NCI-H1092 treated with DMSO at 0.1 percent for 48 hours (cell line): ENCODE results near the gene C8A.

Experiments
- DNase-seq: peaks from one replicate; lab custom pipeline; 2025; lab: John Stamatoyannopoulos, UW

Gene C8A

DNA sequence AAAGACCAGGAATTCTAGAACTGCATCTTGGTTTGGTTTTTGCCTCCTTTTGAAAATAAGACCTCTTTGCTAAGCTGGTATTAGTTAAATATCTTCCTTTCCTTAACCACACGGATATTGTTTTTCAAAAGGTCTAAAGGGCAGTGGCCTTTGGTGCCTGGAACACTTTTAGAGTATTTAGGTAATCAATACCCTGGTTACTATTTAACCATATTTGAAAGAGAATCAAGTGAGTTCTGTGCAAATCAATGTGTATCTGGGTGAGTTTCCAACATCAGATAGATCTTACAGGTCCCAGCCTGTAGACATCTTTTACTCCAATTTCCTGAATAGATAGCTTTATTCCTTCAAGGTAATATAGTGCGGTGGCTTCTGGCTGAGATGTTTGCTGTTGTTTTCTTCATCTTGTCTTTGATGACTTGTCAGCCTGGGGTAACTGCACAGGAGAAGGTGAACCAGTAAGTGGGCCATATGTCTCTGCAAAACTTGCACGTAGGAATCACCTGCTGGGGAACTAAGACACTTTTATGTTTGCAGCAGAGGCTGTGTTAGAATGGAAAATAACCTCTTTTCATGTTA is at the start of gene C8A:
TSS of gene C8A (plus strand) at position 277 of the 579 bp plus-strand sequence. CDS start at position 382, 105 bp downstream.
- DNase-seq = no peak

DNA sequence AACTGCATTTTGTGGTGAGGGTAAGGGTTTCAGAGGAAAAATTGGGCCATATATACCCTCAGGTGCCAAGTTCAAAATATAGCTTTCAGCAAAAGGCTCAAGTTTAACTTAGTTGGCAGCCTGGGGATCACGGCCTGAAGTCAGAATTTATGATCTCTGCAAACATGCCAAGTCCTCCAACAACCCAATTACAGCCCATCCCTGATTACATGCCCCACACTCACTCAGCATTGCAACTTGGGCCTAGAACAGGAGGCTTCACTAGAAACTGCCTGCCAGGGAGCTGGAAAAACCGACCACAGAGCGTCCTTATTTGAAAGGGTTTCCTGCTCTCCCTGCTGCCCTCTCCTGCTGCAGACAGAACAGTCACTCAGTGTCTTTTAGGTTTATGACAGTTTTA is 47.8 kb upstream of the C8A start:
- DNase-seq = no peak

DNA sequence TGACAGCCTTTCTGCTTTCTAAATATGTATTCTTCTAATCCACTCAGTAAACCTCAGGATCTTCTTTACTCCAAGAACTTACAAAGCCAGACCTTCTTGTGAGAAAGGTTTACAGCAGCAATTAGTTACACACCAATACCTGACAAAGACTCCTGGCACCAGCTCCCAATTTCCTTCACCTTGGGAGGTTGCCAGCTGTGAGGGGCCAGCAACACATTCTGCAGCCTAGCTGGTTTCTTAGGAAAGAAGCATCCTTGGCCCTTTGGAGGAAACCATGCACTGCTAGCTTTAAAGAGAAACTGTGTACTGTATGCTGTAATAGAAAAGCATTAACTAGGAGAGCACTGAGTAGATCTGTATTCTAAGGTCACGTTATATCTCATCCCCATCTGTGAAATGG is 46.2 kb upstream of the C8A start:
- DNase-seq = no peak

DNA sequence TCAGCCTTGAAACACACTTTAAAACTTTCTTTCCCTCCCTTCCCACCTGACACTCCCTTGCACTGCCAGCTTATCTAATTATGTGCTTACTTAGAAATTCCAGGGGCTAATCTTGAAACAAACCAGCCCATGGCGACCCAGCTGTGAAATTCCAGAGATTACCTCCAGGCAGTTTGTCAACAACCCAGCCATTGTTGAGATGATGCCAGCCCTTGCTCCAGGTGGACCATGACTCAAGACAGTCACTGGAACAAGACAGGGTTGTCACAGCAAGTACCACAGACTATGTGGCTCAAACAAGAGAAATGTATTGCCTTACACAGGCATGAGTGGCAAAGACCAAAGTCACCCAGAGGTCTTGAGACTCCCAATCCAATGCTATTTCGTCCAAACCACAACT is 43.3 kb upstream of the C8A start:
- no peak for DNase-seq

DNA sequence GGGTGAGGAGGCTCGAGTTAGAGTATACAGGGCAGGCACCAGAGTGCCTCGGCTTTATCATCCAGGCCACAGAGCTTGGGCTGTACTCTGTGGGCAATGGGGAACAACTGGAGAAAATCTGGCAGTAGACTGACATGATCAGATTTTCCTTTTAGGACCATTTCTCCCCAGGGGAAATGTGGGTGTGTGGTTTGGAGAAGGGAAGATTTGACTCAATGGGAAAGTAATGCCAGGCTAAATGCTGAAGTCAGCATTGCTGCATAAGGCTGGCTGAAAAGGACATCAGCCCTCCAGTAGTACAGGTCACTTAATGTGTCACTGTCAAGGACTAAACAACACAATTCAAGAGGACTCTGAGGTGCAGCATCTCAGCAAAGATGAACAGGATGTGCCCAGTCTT is 40.4 kb upstream of the C8A start:
- no peak for DNase-seq

DNA sequence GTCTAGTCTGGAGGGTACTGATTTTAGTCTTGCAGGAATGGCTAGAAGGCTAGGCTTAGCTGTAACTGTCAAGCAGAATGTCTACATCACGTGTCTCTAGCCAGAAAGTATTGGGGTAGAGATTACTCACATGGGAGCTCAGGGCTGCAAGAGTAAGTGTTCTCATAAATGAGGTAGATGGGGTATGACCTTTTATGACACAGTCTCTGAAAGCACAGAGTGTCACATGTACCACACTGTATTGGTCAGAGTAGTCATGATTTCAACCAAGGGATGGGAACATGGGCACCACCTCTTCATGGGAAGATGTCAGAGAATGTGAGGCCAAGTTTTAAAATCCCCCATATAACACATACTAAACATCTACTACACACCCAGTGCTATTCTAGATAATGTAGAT is 38.3 kb upstream of the C8A start:
- no peak for DNase-seq

- no peak for DNase-seq
These were observed 37.7 kb upstream of the C8A start for GRCh38 chr1:56816909-56817308.

GRCh38 chr1:56817716-56818463 is 36.7 kb upstream of the C8A start:
- no peak for DNase-seq

- DNase-seq = no peak
These were observed 35.2 kb upstream of the C8A start, which contains the start of gene FYB2 for GRCh38 chr1:56819387-56819899. Gene FYB2, minus strand, starts transcription at chr1:56819404. Its CDS starts 114 bp downstream, at chr1:56819290.

- peak; percentile 40 for DNase-seq
These were observed 33.7 kb upstream of the C8A start for GRCh38 chr1:56820755-56821461.

GRCh38 chr1:56821462-56821797 is 33.2 kb upstream of the C8A start:
- no peak for DNase-seq

GRCh38 chr1:56824271-56824670 is 30.3 kb upstream of the C8A start:
- no peak for DNase-seq

DNA sequence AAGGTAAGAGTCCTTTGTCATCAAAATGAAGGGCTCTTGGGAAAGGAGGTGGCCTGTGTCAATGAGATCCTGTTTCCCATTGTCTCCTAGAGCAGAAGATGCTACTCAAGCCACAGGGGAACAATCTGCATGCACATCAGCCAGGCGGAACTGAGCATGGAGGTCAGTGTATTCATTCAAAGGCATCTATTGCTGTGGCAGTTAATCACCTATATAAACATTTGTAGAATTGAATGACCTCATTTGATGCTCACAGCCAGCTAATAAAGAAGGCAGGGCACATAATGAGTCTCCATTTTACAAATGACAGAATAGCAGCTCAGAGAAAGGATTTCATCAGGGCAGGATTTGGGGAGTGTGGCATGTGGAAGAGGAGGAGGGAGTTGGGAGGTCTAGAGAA is 29.7 kb upstream of the C8A start:
- DNase-seq = peak; percentile 23

- DNase-seq = no peak
These were observed 29.2 kb upstream of the C8A start for GRCh38 chr1:56825436-56825835.

- no peak for DNase-seq
These were observed 26.9 kb upstream of the C8A start for GRCh38 chr1:56827711-56828110.

DNA sequence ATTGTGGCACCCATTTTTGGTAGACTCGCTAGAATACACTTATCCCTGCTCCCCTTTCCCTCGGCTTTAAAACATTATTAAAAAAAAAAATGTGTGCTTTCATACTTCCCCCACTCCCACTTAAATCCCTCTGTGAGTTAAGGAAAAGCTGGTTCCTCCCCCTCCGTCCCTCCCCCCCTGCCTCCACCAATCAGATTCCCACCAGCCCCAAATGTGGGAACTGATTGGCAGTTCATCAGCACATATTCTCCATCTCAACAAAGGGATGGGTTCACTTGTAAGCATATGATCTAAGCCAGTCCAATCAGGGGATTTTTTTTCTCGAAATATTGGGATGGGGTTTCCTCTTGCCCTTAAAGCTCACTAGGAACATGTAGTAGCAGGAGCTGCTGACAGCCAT is 24.5 kb upstream of the C8A start:
- no peak for DNase-seq

GRCh38 chr1:56831871-56832693 is 22.5 kb upstream of the C8A start:
- peak; percentile 21 for DNase-seq

- DNase-seq = no peak
These were observed 21.5 kb upstream of the C8A start for GRCh38 chr1:56833088-56833487.

GRCh38 chr1:56834137-56834900 is 20.3 kb upstream of the C8A start:
- DNase-seq = no peak

GRCh38 chr1:56835657-56836056 is 18.9 kb upstream of the C8A start:
- no peak for DNase-seq

GRCh38 chr1:56836359-56836758 is 18.2 kb upstream of the C8A start:
- DNase-seq = no peak
